Activated CD4-positive, alpha-beta T cell treated with anti-CD3 and anti-CD28 coated beads, Interleukin-2, amount 50 U/mL, for 48 hours (primary cell): ENCODE data around the gene PTPRN2.
"Not testable (repeated sequence)": the region's sequence is repeated elsewhere in the genome, so short reads cannot be mapped to it uniquely, and the experiment has no call there.

Source experiments
- DNase-seq, 2 experiments: peaks; one replicate each; pipeline ENCODE4 v3.0.0-alpha.2; 2020

Gene PTPRN2

GRCh38 chr7:158188676-158189075 is 398.9 kb downstream of the PTPRN2 start:
- no peak for DNase-seq

DNA sequence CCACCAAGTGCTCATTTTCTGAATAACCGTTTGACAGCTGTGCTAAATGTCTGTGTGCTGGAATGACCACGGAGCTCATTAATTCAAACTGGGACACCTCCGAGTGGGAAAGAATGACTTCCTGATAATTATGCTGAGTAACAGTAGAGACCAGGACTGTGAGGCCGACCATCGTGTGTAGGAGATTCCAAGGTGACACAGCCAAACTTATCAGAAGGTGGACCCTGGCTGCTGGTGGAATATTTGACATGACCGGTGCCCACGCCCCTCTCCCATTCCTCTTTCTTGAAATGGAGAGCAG is 400.0 kb downstream of the PTPRN2 start:
- DNase-seq: no peak

GRCh38 chr7:158186864-158187693 is 400.5 kb downstream of the PTPRN2 start:
- no peak for DNase-seq

DNA sequence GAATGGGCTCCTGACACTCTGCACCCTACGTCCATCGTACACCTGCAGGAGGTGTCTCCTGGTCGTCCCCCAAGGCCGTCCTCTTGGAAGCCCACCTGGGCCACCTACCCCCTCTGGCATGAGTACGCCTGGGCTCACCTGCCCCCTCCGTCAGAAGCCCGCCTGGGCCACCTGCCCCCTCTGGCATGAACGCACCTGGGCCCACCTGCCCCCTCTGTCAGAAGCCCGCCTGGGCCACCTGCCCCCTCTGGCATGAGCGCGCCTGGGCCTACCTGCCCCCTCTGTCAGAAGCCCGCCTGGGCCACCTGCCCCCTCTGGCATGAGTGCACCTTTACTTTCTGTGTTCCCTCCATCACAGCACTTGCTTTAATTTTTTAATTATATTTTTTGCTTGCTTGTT is 401.2 kb downstream of the PTPRN2 start:
- DNase-seq: no peak

DNA sequence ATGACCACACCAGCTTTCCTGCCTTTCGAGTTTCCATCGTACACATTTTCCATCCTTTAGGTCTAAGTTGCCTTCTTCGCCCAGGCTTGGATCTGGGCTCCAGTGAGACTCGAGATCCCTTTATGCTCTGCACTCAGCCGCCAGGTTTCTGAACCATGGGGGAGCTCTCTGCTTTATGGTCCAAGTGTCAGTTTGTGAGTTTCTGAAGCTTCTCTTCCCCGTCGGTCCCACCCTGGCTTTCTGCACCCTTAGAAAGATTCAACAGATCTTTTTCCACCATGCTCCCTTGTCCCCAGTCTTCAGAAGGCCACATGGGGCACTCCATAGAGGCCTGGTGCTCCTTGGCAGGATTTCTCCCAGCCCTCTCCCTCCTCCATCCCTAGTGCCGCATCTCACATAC is 402.0 kb downstream of the PTPRN2 start:
- DNase-seq: no peak

GRCh38 chr7:158183431-158183830 is 404.2 kb downstream of the PTPRN2 start:
- DNase-seq: no peak

GRCh38 chr7:158176561-158177173 is 411.0 kb downstream of the PTPRN2 start:
- no peak for DNase-seq

DNA sequence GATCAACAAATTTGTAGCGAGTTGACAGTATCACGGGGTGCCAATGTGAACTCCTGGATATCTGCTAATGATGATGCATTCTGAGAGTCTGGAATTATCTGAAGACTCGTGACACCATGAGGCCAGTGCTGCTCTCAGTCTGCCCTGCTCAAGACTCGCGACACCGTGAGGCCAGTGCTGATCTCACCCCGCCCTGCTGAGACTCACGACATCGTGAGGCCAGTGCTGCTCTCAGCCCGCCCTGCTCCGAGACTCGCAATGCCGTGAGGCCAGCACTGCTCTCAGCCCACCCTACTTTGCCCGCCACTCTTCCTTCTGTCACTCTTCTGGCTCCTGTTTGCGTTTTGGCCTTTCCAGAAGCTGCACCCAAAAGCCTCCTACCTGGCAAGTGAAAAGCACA is 411.8 kb downstream of the PTPRN2 start:
- DNase-seq: no peak

DNA sequence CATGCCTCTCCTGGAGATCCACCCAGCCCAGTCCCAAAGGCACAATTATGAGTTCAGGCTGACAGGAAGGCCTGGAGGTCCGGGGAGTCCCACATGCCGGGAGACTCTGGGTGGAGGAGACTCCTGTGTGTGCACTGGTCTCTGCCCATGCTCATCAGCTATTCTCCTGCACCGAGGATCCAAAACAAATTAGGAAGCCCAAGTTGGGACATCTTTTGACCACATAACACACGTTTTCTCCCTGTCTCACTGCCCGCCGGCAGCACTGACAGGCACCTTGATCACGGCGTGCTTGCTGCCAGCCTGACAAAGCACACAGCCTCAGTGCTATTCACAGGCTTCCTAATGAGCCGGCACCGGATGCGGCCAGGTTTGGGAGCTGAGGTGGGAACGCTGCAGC is 412.7 kb downstream of the PTPRN2 start:
- no peak for DNase-seq

GRCh38 chr7:158167373-158167772 is 420.2 kb downstream of the PTPRN2 start:
- no peak for DNase-seq

DNA sequence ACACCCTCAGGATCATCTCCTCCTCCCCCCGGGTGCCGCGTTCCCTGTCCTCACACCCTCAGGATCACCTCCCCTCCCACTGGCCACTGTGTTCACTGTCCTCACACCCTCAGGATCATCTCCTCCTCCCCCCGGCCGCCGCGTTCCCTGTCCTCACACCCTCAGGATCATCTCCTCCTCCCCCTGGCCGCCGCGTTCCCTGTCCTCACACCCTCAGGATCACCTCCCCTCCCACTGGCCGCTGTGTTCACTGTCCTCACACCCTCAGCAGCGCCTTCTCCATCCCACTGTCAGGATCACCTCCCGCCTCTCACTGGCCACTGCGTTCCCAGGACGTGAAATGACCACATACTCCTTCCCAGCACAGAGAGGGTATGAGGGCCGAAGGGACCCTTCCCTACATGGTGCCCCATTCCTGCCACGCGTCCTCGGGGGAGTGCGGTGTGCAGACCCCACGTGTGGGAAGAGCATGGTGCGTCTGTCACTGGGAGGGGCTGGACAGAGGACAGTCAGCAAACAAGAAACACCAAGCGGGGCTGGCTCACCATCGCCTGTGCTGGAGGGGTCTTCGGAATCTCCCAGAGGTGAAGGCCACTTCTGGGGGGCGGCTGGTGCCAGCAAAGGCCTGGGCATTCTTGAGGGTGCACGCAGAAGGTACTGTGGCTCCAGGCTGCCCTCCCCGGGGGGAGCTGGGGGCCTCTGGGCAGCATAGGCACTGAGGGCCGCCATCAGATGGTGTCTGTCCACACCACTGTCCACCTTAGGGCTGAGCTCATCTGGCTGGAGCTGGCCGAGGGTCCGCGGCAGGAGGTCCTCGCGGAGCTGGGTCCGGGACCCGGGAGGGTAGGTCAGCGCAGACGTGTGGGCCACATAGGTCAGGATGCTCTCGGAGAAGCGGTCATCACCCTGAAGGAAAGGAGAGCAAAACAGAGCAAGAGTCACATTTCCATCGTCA is 421.0 kb downstream of the PTPRN2 start:
- no peak for DNase-seq

DNA sequence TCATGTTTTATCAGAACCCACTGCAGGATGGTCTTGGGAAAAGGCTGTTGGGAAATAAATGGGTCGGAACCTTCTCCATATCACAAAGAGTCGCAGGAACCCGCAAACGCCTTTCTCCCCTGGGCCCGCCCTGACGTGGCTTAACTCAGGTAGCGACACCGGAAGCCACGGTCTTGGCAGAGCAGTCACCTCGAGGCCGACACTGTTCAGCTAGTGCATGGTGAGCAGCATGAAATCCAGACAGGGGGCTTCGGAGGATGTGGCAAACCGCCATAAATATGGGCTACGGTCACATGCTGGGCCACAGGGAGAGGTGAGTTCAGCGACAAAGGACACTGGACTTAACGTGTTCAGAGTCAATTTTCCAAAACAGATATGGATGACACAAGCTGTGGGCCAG is 421.9 kb downstream of the PTPRN2 start:
- DNase-seq: no peak

DNA sequence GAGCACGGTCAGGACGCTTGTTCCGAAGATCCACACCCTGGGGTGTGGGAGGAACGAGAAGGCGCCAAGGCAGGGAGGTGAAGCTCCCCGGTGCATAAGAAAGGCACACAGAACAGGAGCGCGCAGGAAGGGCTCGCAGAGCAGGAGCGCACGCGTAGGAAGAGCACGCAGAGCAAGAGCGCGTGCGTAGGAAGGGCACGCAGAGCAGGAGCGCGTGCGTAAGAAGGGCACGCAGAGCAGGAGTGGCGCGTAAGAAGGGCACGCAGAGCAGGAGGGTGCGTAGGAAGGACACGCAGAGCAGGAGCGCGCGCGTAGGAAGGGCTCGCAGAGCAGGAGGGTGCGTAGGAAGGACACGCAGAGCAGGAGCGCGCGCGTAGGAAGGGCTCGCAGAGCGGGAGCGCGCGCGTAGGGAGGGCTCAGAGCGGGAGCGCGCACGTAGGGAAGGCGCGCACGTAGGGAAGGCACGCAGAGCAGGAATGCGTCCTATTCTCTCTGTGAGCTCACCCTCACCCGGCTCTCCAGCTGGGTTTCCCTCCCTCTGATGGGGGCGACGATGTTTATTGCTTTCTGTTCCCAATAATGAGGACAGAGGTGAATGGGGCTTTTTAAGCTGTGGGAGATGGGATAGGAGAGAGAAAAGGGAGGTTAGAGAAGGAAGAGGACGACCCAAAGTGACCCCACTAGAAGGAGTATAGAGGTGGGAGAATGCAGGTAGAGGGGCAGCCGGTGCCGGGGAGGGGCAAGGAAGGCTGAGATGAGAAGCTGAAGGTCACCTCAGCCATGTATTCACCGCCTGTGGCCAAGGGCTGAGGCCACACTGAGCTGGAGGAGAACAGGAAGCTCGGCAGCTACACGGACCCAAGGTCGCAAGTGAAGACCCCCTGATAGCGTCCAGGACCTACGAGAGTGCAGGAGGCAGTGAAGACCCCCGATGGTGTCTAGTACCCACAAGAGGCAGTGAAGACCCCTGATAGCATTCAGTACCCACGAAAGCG is 423.2 kb downstream of the PTPRN2 start:
- no peak for DNase-seq

- no peak for DNase-seq
Measured at GRCh38 chr7:158161194-158161593, 426.4 kb downstream of the PTPRN2 start.

DNA sequence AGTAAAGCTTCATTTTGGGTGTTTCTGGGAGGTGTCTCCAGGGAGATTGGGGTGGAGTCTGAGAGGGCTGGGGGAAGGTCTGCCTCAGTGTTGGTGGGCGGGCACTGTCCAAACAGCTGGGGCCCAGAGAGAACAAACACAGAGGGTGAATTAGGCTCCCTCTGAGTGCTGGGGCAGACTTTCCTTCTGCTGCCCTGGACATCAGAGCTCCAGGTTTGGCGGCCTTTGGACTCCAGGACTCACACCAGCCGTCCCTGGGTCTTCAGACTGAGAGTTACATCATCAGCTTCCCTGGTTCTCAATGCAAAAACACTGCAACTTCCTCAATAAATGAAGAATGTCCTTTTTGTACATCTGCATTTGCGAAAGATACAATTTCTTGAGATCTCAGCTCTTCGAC is 427.4 kb downstream of the PTPRN2 start:
- DNase-seq: no peak

- no peak for DNase-seq
Measured at GRCh38 chr7:158157460-158157859, 430.2 kb downstream of the PTPRN2 start.

- not testable (repeated sequence) for DNase-seq
Measured at GRCh38 chr7:158151273-158151672, 436.4 kb downstream of the PTPRN2 start.

DNA sequence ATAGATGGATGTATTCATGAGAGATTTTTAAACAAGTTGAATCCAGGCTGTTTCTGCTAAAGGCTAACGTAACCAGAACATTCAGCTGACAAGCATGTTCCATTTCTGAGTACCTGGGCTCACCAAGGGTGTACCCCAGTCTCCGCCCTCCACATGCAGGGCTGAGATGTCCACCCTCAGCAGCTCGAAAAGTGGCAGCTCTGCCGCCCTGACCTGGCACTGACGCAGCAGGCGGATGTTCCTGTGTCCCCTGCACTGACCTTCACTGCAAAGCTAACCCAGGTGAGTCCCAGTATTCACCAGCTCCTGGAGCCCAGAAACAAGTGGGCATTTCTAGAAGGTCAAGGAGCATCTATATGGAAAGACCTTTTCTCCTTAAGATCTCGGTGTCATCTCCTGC is 437.4 kb downstream of the PTPRN2 start:
- DNase-seq: no peak

DNA sequence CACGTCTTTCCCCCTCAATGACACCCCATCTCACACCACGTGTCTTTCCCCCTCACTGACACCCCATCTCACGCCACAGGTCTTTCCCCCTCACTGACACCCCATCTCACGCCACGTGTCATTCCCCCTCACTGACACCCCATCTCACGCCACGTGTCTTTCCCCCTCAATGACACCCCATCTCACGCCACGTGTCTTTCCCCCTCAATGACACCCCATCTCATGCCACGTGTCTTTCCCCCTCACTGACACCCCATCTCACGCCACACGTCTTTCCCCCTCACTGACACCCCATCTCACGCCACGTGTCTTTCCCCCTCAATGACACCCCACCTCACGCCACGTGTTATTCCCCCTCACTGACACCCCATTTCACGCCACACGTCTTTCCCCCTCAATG is 440.2 kb downstream of the PTPRN2 start:
- DNase-seq: not testable (repeated sequence)

DNA sequence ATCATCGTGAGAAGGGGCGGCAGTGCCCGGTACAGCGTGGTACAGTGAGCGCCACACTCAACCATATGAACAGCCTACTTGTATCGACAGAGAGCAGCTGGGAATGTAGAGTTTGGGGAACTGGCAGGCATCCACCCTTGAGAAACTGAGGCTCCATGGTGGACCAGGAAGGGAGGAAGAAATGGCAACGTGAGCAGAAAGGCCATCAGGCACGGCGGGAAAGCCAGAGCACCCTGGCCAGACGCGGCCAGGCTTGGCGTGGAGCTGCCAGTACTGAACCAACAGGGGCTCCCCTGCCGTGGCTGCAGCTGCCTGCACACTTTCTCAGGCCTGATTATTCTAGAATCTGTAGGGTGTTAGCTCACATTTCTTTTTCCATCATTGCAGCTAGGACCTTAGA is 442.3 kb downstream of the PTPRN2 start:
- no peak for DNase-seq

DNA sequence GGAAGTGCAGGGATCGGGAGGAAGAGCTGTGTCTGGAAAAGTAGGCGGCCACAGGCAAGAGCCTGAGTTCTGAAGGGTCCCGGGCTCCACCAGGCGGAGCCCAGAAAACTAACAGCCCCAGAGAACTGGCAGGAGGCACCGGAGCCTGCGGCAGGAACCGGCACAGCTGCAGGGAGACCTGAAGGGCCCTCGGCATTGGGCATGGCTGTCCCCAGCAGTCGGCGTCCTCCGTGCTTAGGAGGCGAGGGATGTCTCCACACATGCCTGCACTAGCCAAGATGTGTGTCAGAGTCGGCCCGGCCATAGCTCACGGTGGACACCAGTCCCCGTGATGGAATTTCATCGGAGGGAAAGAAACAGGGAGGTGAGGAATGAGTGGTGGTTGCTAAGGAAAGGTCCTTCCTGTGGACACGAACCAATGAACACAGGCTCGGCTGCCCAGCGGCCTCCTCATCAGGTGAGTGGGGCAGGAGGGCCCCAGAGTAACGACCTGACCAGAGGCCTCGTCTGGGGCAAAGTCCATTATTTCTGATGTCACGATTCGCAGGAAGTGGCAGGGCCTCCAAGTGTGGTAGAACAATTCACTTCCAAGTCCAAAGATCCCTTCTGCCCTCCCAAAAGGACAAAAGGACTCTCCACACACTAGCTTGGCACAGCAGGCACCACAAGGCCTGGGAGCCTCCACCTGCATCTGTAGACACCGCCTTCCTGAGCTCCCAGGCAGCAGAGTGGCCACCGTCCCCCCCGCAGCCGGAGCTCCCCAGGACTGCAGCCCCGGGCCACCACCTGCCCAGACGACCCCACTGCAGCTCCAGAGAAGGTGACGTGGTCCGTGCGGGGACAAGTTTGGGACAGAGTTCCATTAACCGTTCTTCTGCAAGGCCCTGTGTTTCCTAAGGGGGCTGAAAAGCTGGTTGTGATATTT is 444.2 kb downstream of the PTPRN2 start:
- DNase-seq: no peak
